GM15510 (cell line): ENCODE measurements around the gene ZSWIM4.

Experiments used
- POLR2A ChIP-seq: IDR thresholded peaks from 3 replicates; pipeline ENCODE4 v1.6.1; 2011; ENCODE audit warnings: borderline replicate concordance; ENCODE audit not compliant: insufficient read length; ENCODE audit errors: extremely low read depth

ZSWIM4 gene

DNA sequence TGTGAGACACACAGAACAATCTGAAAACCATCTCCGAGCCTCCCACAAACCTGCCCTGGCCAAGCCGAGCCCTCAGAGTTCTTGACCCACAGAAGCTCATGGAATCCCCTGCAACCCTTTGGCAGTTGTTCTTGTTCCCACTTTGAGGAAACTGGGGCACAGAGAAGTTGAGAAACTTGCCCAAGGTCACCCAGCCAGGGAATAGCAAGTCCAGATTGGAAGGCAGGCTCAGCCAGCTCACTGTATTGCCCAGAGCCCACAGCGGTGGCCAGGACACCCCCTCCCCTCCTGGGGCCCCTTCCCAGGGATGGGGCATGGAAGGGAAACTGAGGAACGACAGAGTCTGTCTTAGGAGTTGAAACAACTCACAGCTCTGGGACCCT is 1.8 kb downstream of the ZSWIM4 start:
- TF ChIP-seq POLR2A, result no peak

- no peak for TF ChIP-seq POLR2A
Observed at GRCh38 chr19:13797870-13798269, 2.6 kb downstream of the ZSWIM4 start.

- no peak for TF ChIP-seq POLR2A
Observed at GRCh38 chr19:13799669-13800068, 4.4 kb downstream of the ZSWIM4 start.

DNA sequence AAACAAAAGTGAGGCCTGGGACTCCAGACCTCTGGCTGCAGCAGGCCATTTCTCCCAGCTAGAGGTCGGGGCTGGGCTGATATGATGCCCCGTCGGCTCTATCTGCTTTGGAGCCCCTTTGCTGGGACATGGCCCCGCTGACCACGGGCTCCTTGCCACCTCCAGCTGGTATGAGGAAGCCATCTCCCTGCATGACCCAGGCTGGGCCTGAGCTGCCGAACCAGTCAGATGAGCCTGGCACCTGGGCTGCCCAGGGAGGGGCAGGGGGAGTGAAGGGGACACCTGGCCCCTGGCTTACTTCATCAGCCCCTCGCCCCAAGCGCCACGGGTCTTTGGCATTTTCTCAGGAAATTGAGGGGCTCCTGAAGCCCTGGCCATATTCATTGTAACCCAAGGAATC is 7.8 kb downstream of the ZSWIM4 start:
- no peak for TF ChIP-seq POLR2A

GRCh38 chr19:13804830-13805683 is 9.8 kb downstream of the ZSWIM4 start:
- TF ChIP-seq POLR2A, result no peak

DNA sequence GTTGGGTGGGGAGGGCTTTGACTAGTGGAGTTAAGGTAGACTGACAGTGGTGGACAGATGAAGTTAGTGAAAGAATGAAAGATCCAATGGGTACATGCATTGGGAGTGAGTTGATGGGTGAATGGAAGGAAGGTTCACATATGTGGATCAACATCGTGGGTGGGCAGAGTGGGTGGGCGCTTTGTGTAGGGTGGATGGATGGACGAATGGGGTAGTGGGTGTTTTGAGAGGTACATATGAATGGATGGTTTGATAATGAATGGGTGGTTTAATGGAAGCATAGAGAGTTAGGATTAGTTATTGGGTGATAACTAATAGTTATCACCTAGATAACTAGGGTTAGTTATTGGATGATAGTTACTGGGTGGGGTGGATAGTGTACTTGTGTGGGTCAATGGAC is 11.5 kb downstream of the ZSWIM4 start:
- TF ChIP-seq POLR2A, result no peak

GRCh38 chr19:13807421-13808021 is 12.3 kb downstream of the ZSWIM4 start:
- TF ChIP-seq POLR2A, result no peak

GRCh38 chr19:13808856-13809255 is 13.6 kb downstream of the ZSWIM4 start:
- TF ChIP-seq POLR2A, result no peak

- TF ChIP-seq POLR2A, result no peak
Observed at GRCh38 chr19:13812544-13812943, 17.3 kb downstream of the ZSWIM4 start.

DNA sequence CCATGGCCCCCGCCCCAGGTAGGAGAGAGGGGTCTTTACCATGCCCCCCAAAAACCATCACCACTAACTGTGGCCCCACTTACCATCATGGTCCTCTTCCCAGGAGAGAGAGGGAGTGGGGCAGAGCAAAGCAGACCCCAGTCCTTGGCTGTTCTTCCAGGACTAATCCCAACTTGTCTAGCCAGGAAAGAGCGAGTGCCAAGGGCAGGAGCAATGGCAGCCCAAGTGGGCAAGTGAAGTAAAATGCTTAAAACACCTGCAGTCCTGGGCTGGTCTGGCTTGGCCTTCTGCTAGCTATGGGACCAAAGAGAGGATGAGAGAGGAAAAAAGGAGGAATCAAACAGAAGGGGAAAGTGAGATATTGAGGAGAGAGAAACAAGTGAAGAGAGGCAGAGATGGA is 17.9 kb downstream of the ZSWIM4 start:
- TF ChIP-seq POLR2A, result no peak

DNA sequence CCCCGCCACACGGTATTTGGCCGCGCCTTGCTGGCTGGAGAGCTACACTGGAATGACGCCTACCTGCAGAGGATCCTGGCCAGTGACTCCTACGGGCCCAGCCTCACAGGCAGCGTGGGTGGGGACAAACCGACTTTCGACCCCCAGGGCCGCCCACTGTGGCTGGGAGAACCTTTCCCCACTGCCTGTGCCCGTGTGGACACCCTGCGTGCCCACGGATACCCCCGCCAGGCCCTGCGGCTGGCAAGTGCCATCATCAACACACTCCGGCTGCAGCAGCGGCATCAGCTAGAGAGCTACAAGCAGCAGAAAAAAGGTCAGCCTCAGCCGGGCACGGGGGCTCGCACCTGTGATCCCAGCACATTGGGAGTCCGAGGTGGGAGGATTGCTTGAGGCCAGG is 19.3 kb downstream of the ZSWIM4 start:
- TF ChIP-seq POLR2A, result no peak

GRCh38 chr19:13817018-13817614 is 21.9 kb downstream of the ZSWIM4 start:
- no peak for TF ChIP-seq POLR2A

GRCh38 chr19:13817615-13818371 is 22.6 kb downstream of the ZSWIM4 start:
- no peak for TF ChIP-seq POLR2A

GRCh38 chr19:13819238-13819637 is 24.0 kb downstream of the ZSWIM4 start:
- TF ChIP-seq POLR2A, result no peak

DNA sequence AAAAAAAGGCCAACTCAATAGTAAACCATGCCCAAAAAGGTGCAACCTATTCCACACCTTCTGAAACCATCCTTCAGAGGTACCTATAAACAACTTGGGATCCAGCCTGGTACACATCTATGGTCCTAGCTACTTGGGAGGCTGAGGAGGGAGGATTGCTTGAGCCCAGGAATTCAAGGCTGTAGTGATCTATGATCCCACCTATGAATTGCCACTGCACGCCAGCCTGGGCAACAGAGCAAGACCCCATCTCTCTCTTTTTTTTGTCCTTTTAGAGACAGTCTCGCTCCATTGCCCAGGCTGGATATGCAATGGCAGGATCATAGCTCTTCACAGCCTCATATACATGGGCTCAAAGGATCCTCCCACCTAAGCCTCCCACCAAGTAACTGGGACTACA is 26.0 kb downstream of the ZSWIM4 start:
- no peak for TF ChIP-seq POLR2A
